Heart left ventricle (tissue), 16 donors: ENCODE results near the gene ALX3. TPM values are rescaled to one million over a fixed set of nuclear protein-coding genes. Genes with fewer than 3 reads are reported as not detected.
A peak's percentile ranks its signal among the peaks of the same experiment; 100 is the strongest.

Experiments used
- ATAC-seq, 4 donors: fragments of 200-7000 bp; cut with Tn5 transposase; one replicate each; pipeline ENCODE4 v1.9.1; 2020 to 2022; ENCODE audit warnings: moderate library complexity in 4 of 4, mild to moderate bottlenecking in 3 of 4, moderate number of reproducible peaks in 1 of 4
- DNase-seq, 5 donors: peaks; one replicate each; pipeline ENCODE4 v3.0.0-alpha.2; 2020
- H3K27ac ChIP-seq, 12 donors: fragments of 200-600 bp; sonication (generic) in 4 of 12; one replicate each; pipeline versions ENCODE4 v1.5.0 to v1.8.0; 2016 to 2022; ENCODE audit warnings: mild to moderate bottlenecking in 2 of 12
- H3K27me3 ChIP-seq, 9 donors: fragments of 200-600 bp; sonication (generic) in 2 of 9; one replicate each; pipeline versions ENCODE4 v1.5.1 to v1.8.0; 2016 to 2022; ENCODE audit warnings: mild to moderate bottlenecking in 3 of 9
- H3K36me3 ChIP-seq, 9 donors: fragments of 200-600 bp; sonication (generic) in 2 of 9; one replicate each; pipeline versions ENCODE4 v1.5.0 to v1.8.0; 2018 to 2022; ENCODE audit warnings: mild to moderate bottlenecking in 2 of 9
- H3K4me1 ChIP-seq, 12 donors: fragments of 200-600 bp; sonication (generic) in 4 of 12; one replicate each; pipeline versions ENCODE4 v1.5.0 to v1.8.0; 2016 to 2022; ENCODE audit warnings: mild to moderate bottlenecking in 3 of 12
- H3K4me3 ChIP-seq, 12 donors: fragments of 200-600 bp; sonication (generic) in 4 of 12; one replicate each; pipeline versions ENCODE4 v1.5.0 to v1.8.0; 2017 to 2022; ENCODE audit warnings: mild to moderate bottlenecking in 9 of 12, moderate library complexity in 4 of 12
- H3K9me3 ChIP-seq, 12 donors: fragments of 200-600 bp; sonication (generic) in 4 of 12; one replicate each; pipeline versions ENCODE4 v1.5.0 to v1.8.0; 2016 to 2022; ENCODE audit warnings: mild to moderate bottlenecking in 1 of 12
- POLR2A ChIP-seq, 2 donors: fragments of 450-650 bp; IDR thresholded peaks; one replicate each; pipeline ENCODE4 v1.6.1; 2017; ENCODE audit warnings: antibody characterized with exemption in 2 of 2, mild to moderate bottlenecking in 2 of 2, moderate library complexity in 2 of 2
- WGBS, 4 donors: extraction: QIAGEN DNeasy Blood & Tissue Kit in 2 of 4; methylation state at CpG; one replicate each; pipeline versions ENCODE4 v1.1.5 to v1.1.7; 2013 to 2018; 5-methylcytosine and 5-hydroxymethylcytosine counted together
- intact Hi-C, 10 donors: fragments of 100-400 bp; cut with DNase I; formaldehyde crosslinking; loops; one replicate each; pipeline versions ENCODE4 v1.11.1 to v1.14.2; 2022
- polyA plus RNA-seq, 2 donors: library from polyadenylated mRNA; stranded (reverse); fragments of 200-250 nt; gene quantifications; one replicate each; pipeline ENCODE4 v1.2.3, GENCODE V29; 2013
- total RNA-seq, 9 donors: library from RNA; depleted of rRNA in 2 of 9; stranded (reverse); fragments of >200 nt in 2 of 9; fragmentation: NEBNext Ultra II Directional in 3 of 9; extraction: Animal tissue kit (Norgen Biotek cat#: 25700) in 3 of 9; gene quantifications; one replicate each; pipeline versions ENCODE4 v1.1.0 to v1.2.4, GENCODE V29; 2016 to 2023
- TF ChIP-seq, protein P1 (sequence below), 12 donors: fragments of 200-600 bp; sonication (generic) in 4 of 12; IDR thresholded peaks; one replicate each; pipeline versions ENCODE4 v1.5.0 to v1.8.0; 2018 to 2022; ENCODE audit warnings: antibody characterized with exemption in 12 of 12, mild to moderate bottlenecking in 5 of 12
- donor health status: ischemic (EF 13 %, LVEDD 7.1; RV severe dilation, severe dysfunction).
- donor health status: healthy with polysubstance abuse.
- donor health status: DM: no; HTN: yes; CAD: no.
- donor health status: DM: no; HTN: no; CAD: no.
- donor health status: ischemic (EF 25% LVEDD 6.9; RV normal size, moderate dysfunction).
- donor health status: ischemic (EF 25% LVEDD 5.7; RV mildly dilated, moderate dysfunction).
- donor health status: healthy.
- donor health status: DM: yes; HTN: yes; CAD: no.
- donor health status: ischemic (EF 35%, LVEDD 5.7; RV mildly dilated, moderate dysfunction).
- donor health status: nonischemic (EF 11% LVEDD 7.7; RV severe dilation, severe dysfunction).
- donor health status: DM: yes; HTN: yes; CAD: no.
- donor health status: PGD.
- donor health status: ischemic (EF 29% LVEDD 5.4; RV normal size, mild dysfunction).
- donor health status: nonischemic (EF 23%, LVEDD 6.1; RV moderate dilation, normal function).

ALX3 gene
- total and polyA plus RNA-seq, 11 donors, result not detected

DNA sequence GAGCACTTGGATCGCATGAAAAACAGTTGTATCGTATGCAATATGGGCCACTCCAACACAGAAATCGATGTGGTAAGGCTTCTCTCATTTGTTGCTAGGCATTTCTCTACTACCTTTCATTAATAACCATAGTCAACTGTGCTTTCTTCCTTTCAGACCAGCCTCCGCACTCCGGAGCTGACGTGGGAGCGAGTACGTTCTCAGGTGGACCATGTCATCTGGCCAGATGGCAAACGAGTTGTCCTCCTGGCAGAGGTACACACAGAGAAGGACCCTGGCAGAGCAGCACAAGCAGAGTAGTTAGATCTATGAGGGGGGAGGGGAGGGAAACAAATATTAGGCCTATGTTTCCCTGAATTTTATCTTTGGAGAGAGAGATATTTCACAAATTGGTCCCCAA lies 52.1 kb downstream of the ALX3 start:
- Histone ChIP-seq H3K27ac (no peak overlapping the region), H3K36me3 (peaks cover 0 to 100% (median 100%) of the 10 kb centered on the region in 9 donors), H3K4me1 (no peaks in the 10 kb centered on the region), H3K27me3 (no peaks in the 10 kb centered on the region), H3K9me3 (no peaks in the 10 kb centered on the region), H3K4me3 (no peak overlapping the region)
- ATAC-seq (no peak), DNase-seq (no peak)
- intact Hi-C loops, result no loop called here
- 93 to 94% (median 93%) methylated on average over 9 of the region's 9 CpGs for WGBS, 4 donors
- TF ChIP-seq, protein P1, sequence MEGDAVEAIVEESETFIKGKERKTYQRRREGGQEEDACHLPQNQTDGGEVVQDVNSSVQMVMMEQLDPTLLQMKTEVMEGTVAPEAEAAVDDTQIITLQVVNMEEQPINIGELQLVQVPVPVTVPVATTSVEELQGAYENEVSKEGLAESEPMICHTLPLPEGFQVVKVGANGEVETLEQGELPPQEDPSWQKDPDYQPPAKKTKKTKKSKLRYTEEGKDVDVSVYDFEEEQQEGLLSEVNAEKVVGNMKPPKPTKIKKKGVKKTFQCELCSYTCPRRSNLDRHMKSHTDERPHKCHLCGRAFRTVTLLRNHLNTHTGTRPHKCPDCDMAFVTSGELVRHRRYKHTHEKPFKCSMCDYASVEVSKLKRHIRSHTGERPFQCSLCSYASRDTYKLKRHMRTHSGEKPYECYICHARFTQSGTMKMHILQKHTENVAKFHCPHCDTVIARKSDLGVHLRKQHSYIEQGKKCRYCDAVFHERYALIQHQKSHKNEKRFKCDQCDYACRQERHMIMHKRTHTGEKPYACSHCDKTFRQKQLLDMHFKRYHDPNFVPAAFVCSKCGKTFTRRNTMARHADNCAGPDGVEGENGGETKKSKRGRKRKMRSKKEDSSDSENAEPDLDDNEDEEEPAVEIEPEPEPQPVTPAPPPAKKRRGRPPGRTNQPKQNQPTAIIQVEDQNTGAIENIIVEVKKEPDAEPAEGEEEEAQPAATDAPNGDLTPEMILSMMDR (IDR thresholded peaks at IDR 0.05), result no peak
- no peak for TF ChIP-seq POLR2A (IDR thresholded peaks at IDR 0.05)

DNA sequence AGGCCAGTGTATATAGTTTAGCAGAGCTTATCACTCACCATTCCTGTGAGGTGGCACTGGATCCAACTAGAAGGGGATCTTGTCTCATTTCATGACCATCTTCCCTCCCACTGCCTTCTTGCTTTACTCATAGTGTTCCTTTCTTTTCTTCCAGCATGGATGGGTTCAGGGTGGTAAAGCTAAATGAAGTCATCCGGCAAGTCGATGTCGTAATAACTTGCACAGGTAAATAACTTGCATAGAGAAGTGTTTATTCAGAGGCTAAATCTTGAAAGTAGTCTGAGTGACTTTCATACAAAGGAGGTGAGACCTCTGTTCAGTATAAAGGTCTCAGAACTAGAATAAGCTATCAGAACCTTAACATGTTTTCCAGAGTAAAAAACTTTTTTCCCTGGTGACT lies 52.7 kb downstream of the ALX3 start:
- ATAC-seq (no peak), DNase-seq (no peak)
- Histone ChIP-seq H3K36me3 (peaks cover 0 to 100% (median 100%) of the 10 kb centered on the region in 9 donors), H3K27me3 (no peaks in the 10 kb centered on the region), H3K4me3 (no peak overlapping the region), H3K27ac (no peak overlapping the region), H3K9me3 (no peaks in the 10 kb centered on the region), H3K4me1 (no peaks in the 10 kb centered on the region)
- 93 to 97% (median 95%) methylated on average over 3 of the region's 3 CpGs for WGBS, 4 donors
- TF ChIP-seq POLR2A (IDR thresholded peaks at IDR 0.05), result no peak
- TF ChIP-seq, protein P1 (IDR thresholded peaks at IDR 0.05), result no peak
- intact Hi-C loops, result no loop called here

DNA sequence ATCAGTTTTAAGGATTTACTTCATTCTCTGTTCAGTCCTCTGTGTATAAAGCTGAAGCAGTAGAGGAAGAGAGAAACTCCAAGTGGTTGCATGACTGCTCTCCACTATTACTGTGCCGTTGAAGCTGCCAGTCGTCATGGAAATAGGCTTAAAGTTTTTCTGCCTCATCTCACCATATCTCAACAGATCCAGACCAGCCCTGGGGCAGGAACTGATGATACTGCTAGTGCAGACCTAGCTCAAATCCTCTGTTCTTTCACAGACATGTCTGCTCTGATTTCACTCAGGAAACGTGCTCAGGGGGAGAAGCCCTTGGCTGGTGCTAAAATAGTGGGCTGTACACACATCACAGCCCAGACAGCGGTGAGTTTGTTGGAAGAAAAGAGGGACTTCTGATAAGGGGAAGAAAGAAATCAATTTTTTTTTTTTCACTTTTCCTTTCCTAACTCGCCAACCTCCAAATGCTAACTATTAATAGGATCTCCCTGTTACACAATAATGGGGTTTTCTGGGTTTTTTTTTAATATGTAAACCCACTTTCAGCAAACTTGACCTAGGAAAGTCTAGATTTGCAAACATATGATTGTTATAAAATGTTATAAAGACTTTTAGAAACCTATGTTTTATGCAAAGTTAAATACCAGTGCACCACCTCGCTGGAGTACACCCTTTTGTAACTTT lies 58.2 kb downstream of the ALX3 start:
- ATAC-seq, result no peak
- 80 to 86% (median 84%) methylated on average over 6 of the region's 6 CpGs for WGBS, 4 donors

DNA sequence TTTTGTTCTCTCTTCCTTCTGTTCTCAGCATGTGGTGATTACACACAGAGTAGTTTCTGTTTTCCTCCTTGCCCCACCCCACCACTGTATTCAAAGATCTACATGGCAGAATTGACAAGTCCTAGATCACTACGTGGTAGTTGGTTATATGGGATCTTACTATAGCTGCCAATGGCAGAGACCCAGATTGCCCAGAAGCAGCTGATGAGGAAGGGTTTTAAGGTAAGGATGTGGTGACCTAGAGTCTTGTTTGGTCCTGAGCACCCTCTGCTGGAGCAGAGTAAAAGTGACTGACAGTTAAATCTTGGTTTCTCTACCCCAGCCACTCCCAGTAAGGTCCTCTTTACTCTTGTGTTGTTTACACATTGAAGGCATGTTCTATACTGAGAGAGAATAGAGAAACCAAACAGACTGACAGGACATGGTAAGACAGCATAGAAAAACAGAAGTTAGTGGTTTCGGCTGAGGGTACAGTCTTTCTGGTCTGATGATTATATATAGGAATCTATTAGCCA lies 58.9 kb downstream of the ALX3 start:
- no peak for TF ChIP-seq POLR2A (IDR thresholded peaks at IDR 0.05)
- TF ChIP-seq, protein P1 (IDR thresholded peaks at IDR 0.05), result peak in 10 of 12 donors; percentile 28 to 61 (median 42)
- WGBS, 4 donors, result 42 to 56% (median 52%) methylated on average over 2 of the region's 2 CpGs
- intact Hi-C loops, result no loop called here
- ATAC-seq (peak; percentile 61 to 70 (median 62)), DNase-seq (peak in 1 of 5 donors; percentile 20)
- H3K36me3 ChIP-seq, result peaks cover 0 to 82% (median 77%) of the 10 kb centered on the region in 9 donors
- peaks cover 0 to 23% (median 9%) of the 10 kb centered on the region in 12 donors for H3K4me1 ChIP-seq
- no peak overlapping the region for H3K27ac ChIP-seq
- H3K4me3 ChIP-seq, result no peak overlapping the region
- no peaks in the 10 kb centered on the region for H3K27me3 ChIP-seq
- H3K9me3 ChIP-seq, result no peaks in the 10 kb centered on the region

More for the DNA sequence above, 58.2 kb downstream of the ALX3 start:
- H3K27ac ChIP-seq, result no peak overlapping the region
- intact Hi-C loops, result no loop called here
- no peak overlapping the region for H3K4me3 ChIP-seq
- peaks cover 0 to 89% (median 84%) of the 10 kb centered on the region in 9 donors for H3K36me3 ChIP-seq
- no peak for TF ChIP-seq POLR2A (IDR thresholded peaks at IDR 0.05)
- TF ChIP-seq, protein P1 (IDR thresholded peaks at IDR 0.05), result no peak
- DNase-seq, result no peak
- H3K27me3 ChIP-seq, result no peaks in the 10 kb centered on the region
- no peaks in the 10 kb centered on the region for H3K9me3 ChIP-seq
- H3K4me1 ChIP-seq, result peaks cover 0 to 16% (median 3%) of the 10 kb centered on the region in 12 donors

Other genes with a start within 250 kb of the ALX3 start
- 10 to 100 TPM in 8 of 9 donors, 1 to 10 TPM in 1; 9.0 to 64.8 (median 14.5) TPM for gene CSF1, start 159.8 kb downstream of the ALX3 start, total RNA-seq
- gene CSF1, start 159.8 kb downstream of the ALX3 start, polyA plus RNA-seq, result 1 to 10 TPM; 9.1 to 9.9 TPM
- 10 to 100 TPM; 31.1 to 56.7 (median 48.7) TPM for gene AHCYL1, start 85.9 kb downstream of the ALX3 start, total RNA-seq
- 10 to 100 TPM; 23.8 to 37.2 TPM for gene AHCYL1, start 85.9 kb downstream of the ALX3 start, polyA plus RNA-seq
- 10 to 100 TPM; 14.7 to 22.8 (median 19.2) TPM for gene STRIP1, start 36.0 kb downstream of the ALX3 start, total RNA-seq
- 10 to 100 TPM in 1 of 2 donors, 1 to 10 TPM in 1; 7.8 to 14.9 TPM for gene STRIP1, start 36.0 kb downstream of the ALX3 start, polyA plus RNA-seq
- not detected for gene UBL4B, start 41.8 kb upstream of the ALX3 start, total RNA-seq
- gene UBL4B, start 41.8 kb upstream of the ALX3 start, polyA plus RNA-seq, result under 1 TPM in 1 of 2 donors, not detected in 1; 0.11 TPM
- under 1 TPM in 7 of 9 donors, not detected in 2; 0.07 to 0.50 (median 0.32) TPM for gene SLC6A17, start 79.8 kb upstream of the ALX3 start, total RNA-seq
- under 1 TPM in 1 of 2 donors, not detected in 1; 0.15 TPM for gene SLC6A17, start 79.8 kb upstream of the ALX3 start, polyA plus RNA-seq
- gene KCNC4, start 139.6 kb upstream of the ALX3 start, total RNA-seq, result 10 to 100 TPM in 3 of 9 donors, 1 to 10 TPM in 6; 4.9 to 15.2 (median 6.7) TPM
- 1 to 10 TPM; 2.4 to 3.1 TPM for gene KCNC4, start 139.6 kb upstream of the ALX3 start, polyA plus RNA-seq